ENCODE data around the gene TMEM187.

TMEM187 gene

DNA sequence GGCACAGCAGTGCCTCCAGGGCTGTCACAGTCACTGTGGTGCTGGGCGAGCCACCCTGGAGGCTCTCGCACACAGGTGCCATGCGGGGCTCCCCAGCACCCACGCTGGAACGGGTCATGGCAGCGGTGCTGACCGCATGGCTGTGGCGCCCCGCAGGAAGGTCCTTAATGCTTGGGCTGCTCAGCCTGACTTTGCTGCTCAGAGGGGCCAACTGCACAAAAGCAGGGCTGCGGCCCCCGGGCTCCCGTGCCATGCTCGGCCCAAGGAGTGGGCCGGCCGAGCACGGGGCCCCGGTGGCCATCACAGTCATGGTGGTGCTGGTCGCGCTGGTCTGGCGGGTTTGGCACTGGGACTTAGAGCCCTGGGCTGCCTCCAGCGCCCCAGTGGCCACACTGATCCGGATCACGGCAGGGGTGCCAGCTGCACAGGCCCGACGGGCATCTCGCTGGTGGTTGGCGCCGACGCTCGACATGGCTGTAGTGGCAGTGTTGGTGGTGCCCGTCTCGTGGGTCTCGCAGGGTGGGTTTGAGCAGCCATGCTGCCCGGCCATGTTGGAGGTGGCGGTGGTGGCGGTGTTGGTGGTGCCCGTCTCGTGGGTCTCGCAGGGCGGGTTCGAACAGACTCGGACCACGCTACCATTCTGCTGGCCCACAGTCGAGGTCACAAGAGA lies 17.9 kb upstream of the TMEM187 start:
- DNase-seq (ENCODE audit: low read depth in 2 of 2) = no peak

DNA sequence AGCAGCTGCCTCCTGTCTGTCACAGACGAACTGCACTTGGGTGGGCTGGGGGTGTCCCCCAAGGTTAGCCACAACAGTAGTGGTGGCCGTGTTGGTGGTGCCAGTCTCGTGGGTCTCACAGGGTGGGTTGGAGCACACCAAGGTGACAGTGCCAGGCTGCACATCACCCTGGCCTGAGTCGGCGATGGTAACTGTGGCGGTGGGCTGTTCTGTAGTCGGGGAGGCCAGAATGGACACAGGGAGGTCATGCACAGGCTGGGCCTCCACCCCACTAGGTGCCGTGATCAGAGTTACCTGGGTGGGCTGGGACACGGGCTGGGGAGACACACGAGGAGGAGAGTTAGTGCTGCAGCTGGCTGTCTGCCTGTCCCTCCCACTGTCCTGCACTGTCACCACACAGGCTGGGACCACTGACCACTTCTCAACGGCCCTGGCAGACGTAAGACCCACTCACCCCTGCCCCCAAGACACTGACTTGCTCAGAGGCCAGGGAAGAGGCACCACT lies 17.3 kb upstream of the TMEM187 start:
- no peak for DNase-seq (ENCODE audit: low read depth in 2 of 2)

DNA sequence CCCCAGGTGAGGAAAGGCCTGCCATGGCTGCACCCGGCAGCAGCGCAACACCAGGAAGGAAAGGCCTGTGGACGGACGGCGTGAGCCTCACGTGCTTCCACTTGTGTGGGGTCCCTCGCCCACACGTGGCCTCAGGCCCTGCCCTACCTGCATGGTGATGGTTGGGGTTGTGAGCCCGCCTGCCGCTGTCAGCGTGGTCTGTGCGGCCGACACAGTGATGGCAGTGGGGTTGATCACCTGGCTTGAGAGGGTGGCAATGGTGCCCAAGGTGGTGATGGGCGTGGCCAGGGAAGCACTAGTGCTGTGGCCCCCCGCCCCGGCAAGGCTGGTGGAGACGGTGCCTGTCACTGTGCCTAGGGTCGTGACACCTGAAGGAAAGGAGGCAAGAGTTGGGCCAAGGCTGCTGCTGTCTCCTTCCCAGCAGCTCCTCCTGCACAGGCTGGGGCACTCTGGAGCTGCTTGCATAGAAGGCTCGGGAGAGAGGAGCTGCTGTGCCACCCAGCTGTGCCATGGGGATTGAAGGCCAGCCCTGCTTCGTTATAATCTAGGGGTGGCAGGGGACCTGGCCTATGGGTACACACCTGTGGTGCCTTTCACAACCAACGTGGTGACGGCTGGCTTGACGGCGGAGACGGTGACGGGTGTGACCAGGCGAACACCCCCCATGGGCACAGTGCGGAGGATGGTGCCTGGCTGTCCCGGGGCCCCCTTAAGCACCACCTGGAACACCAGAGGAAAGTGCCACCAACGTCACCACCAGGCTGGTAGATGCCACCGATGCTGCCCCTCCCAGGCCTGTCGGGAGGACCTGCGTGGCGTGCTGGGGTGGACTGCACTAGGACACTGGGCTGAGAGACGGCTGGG lies 16.3 kb upstream of the TMEM187 start:
- DNase-seq (ENCODE audit: low read depth in 2 of 2) = no peak

DNA sequence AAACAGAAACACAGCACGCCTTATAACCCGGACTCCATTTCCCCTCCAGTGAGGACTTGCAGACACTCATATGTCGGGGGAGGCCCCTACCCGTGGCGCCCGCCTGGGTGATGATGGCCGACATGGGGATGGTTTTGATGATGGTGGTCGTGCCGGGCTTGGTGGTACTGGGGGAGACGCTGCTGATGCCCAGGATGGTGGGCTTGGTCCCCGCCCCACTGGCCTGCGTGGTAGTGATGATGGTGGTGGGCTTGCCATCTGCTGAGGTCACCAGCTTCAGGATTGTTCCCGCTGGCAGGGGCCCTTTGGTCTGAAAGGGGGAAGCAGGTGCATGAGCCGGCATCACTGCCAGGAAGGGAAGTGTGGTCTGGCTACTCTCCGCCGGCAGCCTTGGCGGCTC lies 15.3 kb upstream of the TMEM187 start:
- no peak for DNase-seq (ENCODE audit: low read depth in 2 of 2)

DNA sequence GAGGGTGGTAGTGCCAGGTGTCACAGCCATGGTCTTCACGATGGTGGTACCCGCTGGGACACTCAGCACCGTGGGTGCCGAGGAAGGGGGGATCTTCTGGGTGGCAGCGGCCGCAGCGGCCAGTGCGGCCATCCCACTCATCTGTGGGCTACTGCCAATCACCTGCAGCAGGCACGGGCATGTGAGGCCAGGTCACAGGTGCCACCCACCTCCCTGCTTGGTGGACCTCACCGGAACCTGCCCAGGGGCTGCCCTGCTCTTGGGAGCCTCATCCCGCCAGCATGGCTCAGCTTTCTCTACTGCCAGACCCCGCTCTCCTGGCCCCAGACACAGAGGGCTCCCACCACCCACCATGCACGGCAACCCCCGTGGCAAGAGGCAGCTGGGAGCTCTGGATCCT lies 13.9 kb upstream of the TMEM187 start:
- DNase-seq (ENCODE audit: low read depth in 2 of 2) = no peak

DNA sequence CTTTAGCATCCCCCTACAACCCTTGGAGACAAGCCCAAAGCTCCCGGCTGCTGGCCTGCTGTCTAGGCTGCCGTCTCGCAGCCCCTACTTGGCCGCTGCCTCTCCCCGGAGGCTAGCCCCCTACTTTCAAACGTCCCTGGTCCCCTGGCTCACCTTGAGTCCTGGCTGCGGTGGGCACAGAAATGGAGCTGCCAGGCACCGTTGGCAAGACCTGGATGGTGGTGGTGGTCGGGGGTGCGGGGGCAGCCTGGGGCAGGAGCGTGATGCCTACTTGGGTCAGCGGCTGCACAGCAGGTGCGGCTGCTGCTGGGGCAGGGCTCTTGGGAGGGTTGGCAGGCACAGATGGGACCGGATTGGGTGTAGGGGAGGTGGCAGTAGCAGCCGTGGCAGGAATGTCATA lies 12.9 kb upstream of the TMEM187 start:
- no peak for DNase-seq (ENCODE audit: low read depth in 2 of 2)

DNA sequence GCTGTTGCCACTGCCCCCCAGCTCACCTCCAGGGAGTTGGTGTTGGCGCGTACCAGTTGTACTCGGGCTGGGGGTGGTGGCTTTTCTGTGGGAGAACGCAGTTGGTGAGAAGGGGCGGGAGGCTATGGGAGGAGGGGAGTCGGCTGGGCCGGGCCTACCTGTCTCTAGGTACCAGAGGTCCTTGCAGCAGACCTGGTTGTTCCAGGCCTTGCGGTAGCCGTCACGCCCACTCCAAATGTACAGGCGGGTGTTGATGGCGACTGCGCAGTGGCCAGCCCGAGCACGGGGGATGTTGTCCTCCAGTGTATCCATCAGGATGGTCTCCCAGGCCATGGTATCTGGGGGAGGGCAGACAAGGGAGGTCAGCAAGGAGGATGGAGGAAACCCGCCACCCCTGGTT lies 12.5 kb upstream of the TMEM187 start:
- no peak for DNase-seq (ENCODE audit: low read depth in 2 of 2)

DNA sequence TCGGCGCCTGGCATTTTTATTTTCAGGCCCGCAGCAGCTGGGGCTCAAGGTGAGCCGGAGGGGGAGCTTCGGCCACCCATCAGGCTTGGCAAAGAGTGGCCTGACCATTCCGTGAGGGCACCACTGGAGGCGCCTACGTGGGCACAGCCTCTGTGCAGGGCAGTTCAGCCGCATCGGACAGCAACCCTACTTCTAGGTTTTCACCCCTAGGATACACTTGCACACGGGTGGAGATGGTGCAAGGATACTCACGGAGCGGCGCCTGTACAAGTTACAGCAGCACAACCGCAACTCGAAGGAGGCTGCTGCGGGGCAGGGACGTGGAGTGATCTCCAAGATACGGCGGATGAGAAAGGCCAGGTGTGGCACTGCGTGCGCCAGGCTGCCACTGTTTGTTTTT lies 11.8 kb upstream of the TMEM187 start:
- DNase-seq (ENCODE audit: low read depth in 2 of 2) = no peak

DNA sequence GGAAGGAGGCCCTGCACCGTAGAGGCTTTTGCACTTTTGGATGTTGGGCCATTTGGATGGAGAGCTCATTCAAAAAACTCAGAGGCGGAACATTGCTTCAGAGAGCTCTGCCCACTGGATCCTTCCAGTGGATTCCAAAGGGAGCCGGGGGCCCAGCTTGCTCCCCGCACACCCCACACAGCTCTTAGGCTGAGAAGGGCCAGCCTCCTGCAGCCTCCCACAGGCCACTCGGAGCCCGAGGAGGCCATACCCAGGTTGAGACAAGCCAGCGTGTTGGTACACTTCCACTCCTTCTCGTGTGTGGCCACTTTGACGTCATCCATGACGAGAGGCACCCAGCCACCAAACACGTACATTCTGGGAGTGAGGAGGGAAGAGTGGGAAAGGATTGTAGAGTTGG lies 11.3 kb upstream of the TMEM187 start:
- DNase-seq (ENCODE audit: low read depth in 2 of 2) = no peak

DNA sequence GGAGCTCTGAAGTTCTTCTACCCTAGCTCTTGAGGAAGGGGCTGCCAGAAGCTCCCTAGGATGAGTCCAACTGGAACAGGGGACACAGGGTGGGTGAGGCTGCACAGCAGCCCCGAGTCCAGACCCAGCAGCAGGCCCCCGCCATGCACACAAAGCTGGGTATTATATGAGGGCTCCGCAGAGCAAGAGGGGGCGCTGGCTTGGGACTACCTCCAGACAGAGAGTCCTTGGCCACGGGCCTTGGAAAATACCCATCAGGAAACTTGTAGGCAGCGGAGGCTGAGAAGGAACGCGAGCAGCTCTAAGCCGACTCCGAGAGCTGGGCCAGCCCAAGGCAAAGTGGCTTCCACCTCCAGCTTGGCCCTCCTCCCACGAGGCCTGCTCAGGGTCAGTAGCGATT lies 9.0 kb upstream of the TMEM187 start:
- no peak for DNase-seq (ENCODE audit: low read depth in 2 of 2)

DNA sequence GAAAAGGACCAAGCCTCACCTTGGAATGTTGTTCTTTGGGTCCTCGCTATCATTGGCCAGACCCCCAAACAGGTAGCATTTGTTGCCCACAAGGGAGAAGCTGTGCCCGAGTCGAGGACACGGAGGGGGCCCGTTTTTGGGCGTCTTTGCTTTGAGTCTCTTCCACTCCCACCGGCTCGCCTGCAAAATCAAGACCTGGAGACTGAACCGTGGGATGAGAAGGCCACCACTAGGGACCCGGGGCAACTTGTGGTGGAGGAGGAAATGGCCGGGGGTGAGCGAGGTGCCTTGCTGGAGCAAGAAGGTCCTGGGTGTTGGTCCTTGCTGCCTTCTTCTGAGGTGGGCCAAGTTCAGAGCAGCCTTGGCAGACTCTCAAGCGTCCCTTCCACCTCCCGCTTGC lies 8.4 kb upstream of the TMEM187 start:
- no peak for DNase-seq (ENCODE audit: low read depth in 2 of 2)

DNA sequence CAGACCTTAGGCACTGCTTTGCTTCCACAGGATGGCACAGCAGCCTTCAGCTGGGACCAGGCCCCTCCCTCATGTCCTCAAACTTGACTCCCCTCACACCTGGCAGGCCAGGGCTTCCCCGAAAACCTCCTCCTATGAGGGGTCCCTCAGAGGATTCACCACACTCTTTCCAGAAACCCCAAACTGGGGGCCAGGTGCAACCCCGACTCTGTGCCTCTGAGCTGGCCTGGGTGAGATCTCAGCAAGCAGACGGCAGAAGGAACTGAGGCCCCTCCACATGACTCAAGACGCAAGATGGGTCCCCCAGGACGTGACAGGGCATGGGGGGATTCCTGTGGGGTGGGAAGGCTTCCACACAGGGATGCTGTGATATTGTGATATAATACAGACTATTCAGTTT lies 7.1 kb upstream of the TMEM187 start:
- no peak for DNase-seq (ENCODE audit: low read depth in 2 of 2)

DNA sequence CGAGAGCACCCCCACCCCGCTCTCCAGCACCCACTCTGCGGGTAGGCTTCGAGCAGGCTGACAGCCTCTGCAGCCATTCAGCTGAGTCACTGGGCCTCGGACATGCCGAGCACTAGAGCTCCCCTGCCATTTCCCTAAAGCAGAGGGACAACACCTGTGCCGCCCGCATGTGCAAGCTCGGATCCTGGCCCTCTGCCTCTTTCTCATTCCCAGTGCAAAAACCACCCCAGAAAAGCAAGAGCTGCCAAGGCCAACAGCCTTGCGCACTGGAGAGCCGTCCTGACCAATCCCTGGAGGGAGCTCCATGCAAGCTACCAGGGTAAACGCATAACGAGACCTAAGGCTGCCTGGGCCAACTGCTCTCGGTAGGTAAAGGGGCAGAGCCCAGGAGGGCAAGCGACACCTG lies 6.3 kb upstream of the TMEM187 start:
- no peak for DNase-seq (ENCODE audit: low read depth in 2 of 2)

DNA sequence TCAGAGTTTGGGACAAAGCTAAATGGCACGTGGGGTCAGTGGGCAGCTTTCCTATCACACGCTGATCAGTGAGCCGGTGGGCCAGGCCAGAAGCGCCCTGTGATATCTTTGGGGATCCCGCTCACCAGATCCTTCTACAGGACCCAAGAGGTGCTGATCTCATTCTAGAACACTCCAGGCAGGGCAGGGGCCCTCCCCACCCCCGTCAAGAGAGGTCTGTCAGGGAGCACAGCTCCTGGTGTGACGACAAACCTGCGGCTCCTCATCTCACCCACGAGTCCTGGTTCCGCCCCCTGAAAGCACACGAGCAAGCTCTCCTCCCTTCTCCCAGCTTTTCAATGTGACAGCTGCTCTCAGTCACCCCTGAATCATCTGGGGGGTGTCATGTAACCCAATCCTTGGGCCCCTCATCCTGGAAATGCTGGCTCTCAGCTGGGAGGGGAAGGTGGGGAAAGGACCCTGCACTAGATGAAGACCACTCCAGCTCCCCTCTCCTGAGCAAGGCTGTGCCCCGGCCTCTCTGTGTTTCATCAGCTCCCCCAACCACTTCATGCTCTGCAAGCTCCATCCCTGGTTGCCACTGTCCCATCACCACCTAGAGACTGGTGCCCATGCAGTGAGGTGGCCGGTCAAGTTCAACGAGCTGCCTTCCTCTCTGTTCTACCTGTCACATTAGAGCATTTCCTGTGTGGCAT lies 5.6 kb upstream of the TMEM187 start:
- no peak for DNase-seq (ENCODE audit: low read depth in 2 of 2)

DNA sequence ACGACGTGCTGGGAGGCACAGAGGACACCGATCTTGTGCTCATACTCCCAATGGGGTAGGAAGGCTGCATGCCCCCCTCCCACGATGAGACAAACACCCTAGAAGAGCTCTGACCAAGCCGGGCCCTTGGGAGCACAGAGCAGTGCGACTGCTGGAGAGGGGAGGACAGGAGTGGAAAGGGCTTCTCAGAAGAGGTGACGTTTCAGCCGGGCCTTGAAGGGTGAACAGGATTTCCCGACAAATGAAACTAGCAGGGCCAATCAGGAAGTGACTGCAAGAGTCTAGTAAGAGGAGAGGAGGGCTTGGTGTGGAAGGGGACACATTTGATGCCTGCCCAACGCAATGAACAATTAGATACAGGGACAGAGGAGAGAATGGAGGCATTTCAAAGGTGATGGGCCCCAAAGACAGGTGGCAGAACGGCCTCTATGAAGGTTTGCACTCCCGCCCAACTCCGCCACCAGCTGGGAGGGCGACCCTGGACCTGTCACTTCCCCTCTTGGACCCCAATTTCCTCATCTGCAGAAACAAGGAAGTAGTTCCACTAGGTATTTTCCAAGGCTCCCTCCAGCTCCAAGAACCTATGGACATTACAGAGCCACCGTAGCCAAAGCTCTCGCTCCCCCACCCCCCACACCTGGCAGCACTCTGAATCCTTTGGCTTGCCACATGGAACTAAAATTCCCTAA lies 4.9 kb upstream of the TMEM187 start:
- no peak for DNase-seq (ENCODE audit: low read depth in 2 of 2)

DNA sequence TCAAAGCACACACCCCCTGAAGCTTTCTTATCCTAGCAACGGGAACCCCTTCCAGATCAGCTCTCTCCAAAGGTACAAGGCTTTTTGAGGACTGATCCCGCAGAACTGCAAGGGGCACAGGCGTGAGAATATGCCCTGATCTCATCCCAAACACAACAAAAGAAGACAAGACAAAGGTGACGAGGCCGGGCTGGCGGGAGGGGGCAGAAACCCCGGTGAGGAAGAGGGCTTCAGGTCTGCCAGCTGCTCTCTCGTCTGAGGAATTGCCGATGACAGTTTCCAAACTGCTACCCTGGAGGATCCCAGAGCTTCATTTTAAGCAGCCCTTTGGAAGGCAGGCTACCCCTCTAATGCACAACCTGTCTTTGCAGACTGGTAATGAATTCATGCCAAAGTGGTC lies 4.3 kb upstream of the TMEM187 start:
- no peak for DNase-seq (ENCODE audit: low read depth in 2 of 2)

DNA sequence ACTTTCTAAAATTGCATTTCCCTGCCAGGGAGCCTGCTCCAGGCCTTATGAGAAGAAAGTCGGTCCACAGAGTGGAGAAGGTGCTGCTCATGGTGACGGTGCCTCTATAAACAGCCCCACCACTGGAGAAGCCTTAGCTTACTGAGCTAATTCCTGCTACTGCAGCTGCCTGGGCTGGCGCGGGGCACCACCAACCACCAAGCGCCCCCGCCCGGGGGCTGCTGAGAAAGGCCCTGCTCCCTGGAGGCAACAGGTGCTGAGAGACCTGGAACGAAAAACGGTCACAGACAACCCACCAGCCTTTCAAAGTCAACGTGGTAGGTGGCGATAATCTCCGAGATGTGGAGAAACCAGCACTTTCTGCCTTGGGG lies 3.8 kb upstream of the TMEM187 start:
- DNase-seq (ENCODE audit: low read depth in 2 of 2) = no peak

DNA sequence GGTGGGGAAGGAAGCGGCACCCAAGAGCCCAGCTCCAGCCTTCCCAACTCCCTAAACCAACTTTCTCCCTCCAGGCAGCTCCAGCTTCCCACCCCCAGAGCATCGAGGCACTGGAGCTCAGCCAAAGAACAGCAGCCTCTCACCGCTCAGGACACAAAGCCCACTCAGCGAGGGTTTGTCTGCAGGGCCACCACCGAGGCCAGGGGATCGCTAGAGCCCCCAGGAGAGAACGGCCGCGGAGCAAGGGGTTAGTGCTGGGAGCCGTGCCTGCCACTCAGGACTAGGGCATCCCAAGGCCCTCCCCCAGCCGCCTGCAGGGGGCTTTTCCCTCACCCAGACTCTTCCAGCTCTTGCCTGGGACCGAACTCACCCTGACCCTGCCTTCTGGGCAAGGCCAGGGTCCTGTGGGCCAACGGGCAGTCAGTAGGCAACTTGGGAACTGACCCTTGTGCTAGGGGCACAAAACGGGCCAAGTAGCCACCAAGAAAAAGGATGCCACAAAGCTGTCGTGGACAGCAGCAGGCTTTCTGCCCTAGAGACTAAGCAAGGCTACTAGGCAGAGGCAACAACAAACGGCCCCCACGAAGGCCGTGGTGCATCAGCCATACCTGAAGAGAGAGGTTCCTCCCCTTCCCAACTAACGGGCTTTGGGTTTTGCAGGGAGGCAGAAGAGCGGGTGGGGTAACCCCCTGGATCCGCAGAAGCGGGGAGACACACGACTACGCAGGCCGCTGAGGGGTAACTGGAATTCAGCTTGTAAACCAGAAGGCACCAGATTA lies 3.2 kb upstream of the TMEM187 start:
- no peak for DNase-seq (ENCODE audit: low read depth in 2 of 2)

DNA sequence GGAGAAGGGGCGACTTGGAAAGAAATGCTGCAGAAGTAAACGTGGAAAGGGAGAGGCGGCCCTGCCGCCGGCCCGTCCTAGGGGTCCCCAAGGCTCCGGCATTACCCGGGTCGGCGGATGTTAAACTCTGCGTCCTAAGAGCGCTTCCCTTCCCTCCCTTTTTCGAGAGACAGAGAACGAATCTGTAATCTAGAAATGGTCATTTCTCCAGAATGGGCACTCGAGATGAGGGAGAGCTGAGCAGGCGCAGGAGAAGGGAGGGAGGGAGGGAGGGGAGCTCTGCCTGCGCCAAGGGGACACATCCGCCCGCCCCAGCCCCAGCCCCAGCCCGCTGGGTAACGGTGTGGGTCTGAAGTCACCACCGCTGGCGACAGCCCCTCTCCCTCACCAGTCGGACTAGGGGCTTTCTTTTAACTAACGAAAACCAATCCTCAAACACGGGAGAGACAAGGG lies 2.6 kb upstream of the TMEM187 start:
- DNase-seq (ENCODE audit: low read depth in 2 of 2) = no peak

DNA sequence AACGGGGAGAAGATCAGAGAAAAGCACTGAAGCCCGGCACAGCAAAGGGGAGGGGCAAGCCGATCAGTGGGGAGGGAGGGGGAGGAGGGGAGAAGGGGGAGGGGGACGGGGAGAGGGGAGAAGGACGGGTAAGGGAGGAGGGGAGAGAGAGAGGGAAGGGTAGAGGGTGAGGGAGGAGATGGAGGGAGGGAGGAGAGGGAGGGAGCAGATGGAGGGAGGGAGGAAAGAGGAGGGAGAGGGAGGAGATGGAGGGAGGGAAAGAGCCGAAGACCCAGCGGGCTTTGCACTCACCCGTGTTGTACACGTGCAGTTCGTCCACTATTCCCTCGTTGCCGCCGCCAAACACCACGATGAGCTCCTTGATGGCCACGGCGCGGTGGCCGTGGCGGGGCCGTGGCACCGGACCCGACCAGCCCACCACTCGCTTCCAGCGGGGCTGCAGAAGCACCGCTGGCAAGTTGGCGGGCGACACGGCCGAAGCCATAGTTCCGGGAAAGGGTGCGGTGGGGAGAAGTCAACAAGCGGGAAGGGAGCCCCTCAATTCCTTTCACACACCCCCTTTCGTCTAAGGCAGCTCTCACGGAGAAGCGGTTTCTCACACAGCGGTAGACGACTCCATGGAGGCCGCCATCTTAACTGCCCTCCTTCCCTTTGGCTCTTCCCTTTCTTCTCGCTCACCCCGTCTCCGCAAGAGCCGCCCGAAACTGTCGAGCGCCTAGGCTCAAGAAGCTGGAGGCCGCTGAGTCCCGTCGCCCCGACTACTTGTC lies 2.0 kb upstream of the TMEM187 start:
- no peak for DNase-seq (ENCODE audit: low read depth in 2 of 2)

DNA sequence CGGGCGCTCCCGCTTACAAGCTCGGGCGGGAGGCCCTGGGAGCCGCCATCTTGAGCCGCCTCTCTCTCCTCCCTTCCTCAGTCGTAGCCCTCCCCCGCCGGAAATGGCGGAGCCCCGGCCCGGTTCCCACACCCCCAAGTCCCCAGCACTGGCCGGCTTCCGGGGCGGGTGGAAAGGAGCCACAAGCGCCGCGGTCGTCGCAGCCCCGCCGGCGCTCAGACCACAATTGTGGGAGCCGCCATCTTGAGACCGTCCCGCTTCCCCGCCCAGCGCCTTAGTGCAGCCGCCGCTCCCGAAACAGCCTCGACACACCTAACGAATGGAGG lies 1.5 kb upstream of the TMEM187 start:
- DNase-seq (ENCODE audit: low read depth in 2 of 2) = peak; percentile 71 to 80

Measured in stimulated activated CD8-positive, alpha-beta memory T cell treated with anti-CD3 and anti-CD28 coated beads, Interleukin-7, amount 100 ng/mL, for 1 hour (primary cell).